SK-N-SH (cell line): ENCODE measurements around the gene SLAMF1. TPM values are rescaled to one million over a fixed set of nuclear protein-coding genes. Genes with fewer than 3 reads are reported as not detected.

Experiments used
- CTCF ChIA-PET: fragments of 300-600, 350-600 bp; formaldehyde crosslinking; extraction: SDS; loops from one replicate; lab custom pipeline; 2021; lab: Yijun Ruan, JAX
- POLR2A ChIA-PET: fragments of 350-600 bp; sonication (Branson Sonifier 250); formaldehyde crosslinking; extraction: SDS; loops from one replicate; lab custom pipeline; 2020; ENCODE audit warnings: antibody characterized with exemption, inconsistent platforms; lab: Yijun Ruan, JAX
- DNase-seq: peaks from one replicate; pipeline ENCODE4 v3.0.0; 2012
- H2AFZ ChIP-seq: fragments of 200-600 bp; sonication (generic); 2 replicates; pipeline ENCODE4 v1.8.1; 2016; ENCODE audit warnings: antibody characterized with exemption, mild to moderate bottlenecking, low read depth
- H3F3A ChIP-seq: fragments of 200-600 bp; sonication (generic); replicated peaks from 2 replicates; pipeline ENCODE3; 2016; ENCODE audit warnings: antibody characterized with exemption, mild to moderate bottlenecking; ENCODE audit not compliant: insufficient read depth
- H3K27ac ChIP-seq, 2 experiments: fragments of 200-500 bp in 1 of 2; fragments of 200-600 bp in 1 of 2; sonication (Bioruptor generic) in 1 of 2; sonication (generic), shearing (Covaris generic) in 1 of 2; 2 replicates each; pipeline versions ENCODE4 v1.5.1 to v1.6.1; 2014 to 2016; ENCODE audit warnings: low read depth in 2 of 2, inconsistent platforms in 1 of 2, low read length in 1 of 2, mild to moderate bottlenecking in 1 of 2, mixed read lengths in 1 of 2
- H3K27me3 ChIP-seq: fragments of 200-600 bp; sonication (generic), shearing (Covaris generic); 2 replicates; pipeline ENCODE4 v1.6.1; 2016; ENCODE audit warnings: mixed run types; ENCODE audit not compliant: insufficient read depth
- H3K36me3 ChIP-seq, 2 experiments: fragments of 200-500 bp in 1 of 2; fragments of 200-600 bp in 1 of 2; sonication (Bioruptor generic) in 1 of 2; sonication (generic) in 1 of 2; replicated peaks in 1 of 2; 2 replicates each; pipeline versions ENCODE3 to v1.5.1; 2014 to 2016; ENCODE audit warnings: low read length in 1 of 2, mild to moderate bottlenecking in 1 of 2; ENCODE audit not compliant: insufficient read depth in 2 of 2, control insufficient read depth in 1 of 2
- H3K4me1 ChIP-seq, 2 experiments: fragments of 200-500 bp in 1 of 2; fragments of 200-600 bp in 1 of 2; sonication (Bioruptor generic) in 1 of 2; sonication (generic), shearing (Covaris generic) in 1 of 2; 2 replicates each; pipeline versions ENCODE4 v1.5.1 to v1.6.1; 2014 to 2016; ENCODE audit warnings: low read depth in 1 of 2, low read length in 1 of 2, mixed run types in 1 of 2; ENCODE audit not compliant: insufficient read depth in 2 of 2, control insufficient read depth in 1 of 2
- H3K4me2 ChIP-seq: fragments of 200-600 bp; sonication (generic), shearing (Covaris generic); 2 replicates; pipeline ENCODE4 v1.6.1; 2017; ENCODE audit warnings: mixed run types
- H3K4me3 ChIP-seq, 2 experiments: fragments of 200-500 bp in 1 of 2; fragments of 200-600 bp in 1 of 2; sonication (Bioruptor generic) in 1 of 2; sonication (generic), shearing (Covaris generic) in 1 of 2; 2 replicates each; pipeline versions ENCODE4 v1.5.1 to v1.8.1; 2014 to 2016; ENCODE audit warnings: low read depth in 2 of 2, inconsistent platforms in 1 of 2, low read length in 1 of 2, mild to moderate bottlenecking in 1 of 2, mixed read lengths in 1 of 2, moderate library complexity in 1 of 2
- H3K79me2 ChIP-seq: fragments of 200-600 bp; sonication (generic); 2 replicates; pipeline ENCODE4 v1.8.1; 2017; ENCODE audit warnings: mild to moderate bottlenecking; ENCODE audit not compliant: insufficient read depth
- H3K9ac ChIP-seq: fragments of 200-600 bp; sonication (generic); 2 replicates; pipeline ENCODE4 v1.6.1; 2017; ENCODE audit warnings: mixed run types
- H3K9me2 ChIP-seq: fragments of 200-600 bp; sonication (generic); 2 replicates; pipeline ENCODE4 v1.6.1; 2017; ENCODE audit warnings: mixed run types
- H3K9me3 ChIP-seq: fragments of 200-600 bp; sonication (generic); 2 replicates; pipeline ENCODE4 v1.6.1; 2017; ENCODE audit warnings: mixed run types, mild to moderate bottlenecking, moderate library complexity
- H4K20me1 ChIP-seq: fragments of 200-600 bp; sonication (generic); 2 replicates; pipeline ENCODE4 v1.6.1; 2017; ENCODE audit warnings: mild to moderate bottlenecking, mixed run types; ENCODE audit not compliant: insufficient read depth
- EP300 ChIP-seq, 2 experiments: IDR thresholded peaks; 2 replicates each; pipeline versions ENCODE4 v1.4.0 to v1.6.1; 2012; ENCODE audit warnings: borderline replicate concordance in 1 of 2, low read depth in 1 of 2, low read length in 1 of 2
- EZH2phosphoT487 ChIP-seq: fragments of 200-600 bp; sonication (generic); IDR thresholded peaks from 2 replicates; pipeline ENCODE4 v1.6.1; 2017; ENCODE audit warnings: low read depth, mixed run types, mild to moderate bottlenecking, antibody characterized with exemption, moderate library complexity, borderline replicate concordance
- FOXJ3 ChIP-seq: sonication (generic); formaldehyde crosslinking; IDR thresholded peaks from 2 replicates; pipeline ENCODE4 v1.5.1; 2020; ENCODE audit warnings: mild to moderate bottlenecking, missing genetic modification reagents
- GATA2 ChIP-seq: sonication (generic); formaldehyde crosslinking; IDR thresholded peaks from 2 replicates; pipeline ENCODE4 v1.5.0; 2020; ENCODE audit warnings: mild to moderate bottlenecking, missing genetic modification reagents
- JUND ChIP-seq: IDR thresholded peaks from 2 replicates; pipeline ENCODE4 v1.4.0; 2012
- MXI1 ChIP-seq: IDR thresholded peaks from 2 replicates; pipeline ENCODE4 v1.6.1; 2012; ENCODE audit warnings: mild to moderate bottlenecking, low read depth, low read length, improper control_type of control experiment
- NFIC ChIP-seq: IDR thresholded peaks from 2 replicates; pipeline ENCODE4 v1.4.0; 2012; ENCODE audit warnings: borderline replicate concordance
- RCOR1 ChIP-seq: fragments of 150-350 bp; IDR thresholded peaks from 2 replicates; pipeline ENCODE4 v1.6.1; 2017; ENCODE audit warnings: antibody characterized with exemption, low read length
- TCF12 ChIP-seq: IDR thresholded peaks from 2 replicates; pipeline ENCODE4 v1.4.0; 2012
- YY1 ChIP-seq: IDR thresholded peaks from 2 replicates; pipeline ENCODE4 v1.4.0; 2012; ENCODE audit warnings: low read depth, mild to moderate bottlenecking
- WGBS: methylation state at CpG from one replicate; pipeline ENCODE4 v1.1.6; 2017; ENCODE audit warnings: low lambda C conversion rate; 5-methylcytosine and 5-hydroxymethylcytosine counted together
- polyA plus RNA-seq, 3 experiments: library from polyadenylated mRNA; depleted of rRNA; stranded (reverse); fragments of >200 nt; gene quantifications; 2 replicates each; pipeline ENCODE4 v1.2.3, GENCODE V29; 2012
- TF ChIP-seq, protein P1 (sequence below): fragments of 150-350 bp; IDR thresholded peaks from 2 replicates; pipeline ENCODE4 v1.6.1; 2017; ENCODE audit warnings: antibody characterized with exemption, low read length, low read depth, borderline replicate concordance
- TF ChIP-seq, protein P2 (sequence below): IDR thresholded peaks from 2 replicates; pipeline ENCODE4 v1.6.1; 2012; ENCODE audit warnings: mild to moderate bottlenecking, low read depth, low read length, moderate library complexity
- TF ChIP-seq, protein P3 (sequence below): IDR thresholded peaks from 2 replicates; pipeline ENCODE4; 2012
- TF ChIP-seq, protein P4 (sequence below): IDR thresholded peaks from 2 replicates; pipeline ENCODE4 v1.4.0; 2012; ENCODE audit warnings: low read depth, borderline replicate concordance
- TF ChIP-seq, protein P5 (sequence below): IDR thresholded peaks from 2 replicates; pipeline ENCODE4 v1.4.0; 2012; ENCODE audit warnings: low read depth

Gene SLAMF1
- polyA plus RNA-seq, 1 of the 3 experiments (the other 2 are of a cell fraction) = not detected

DNA sequence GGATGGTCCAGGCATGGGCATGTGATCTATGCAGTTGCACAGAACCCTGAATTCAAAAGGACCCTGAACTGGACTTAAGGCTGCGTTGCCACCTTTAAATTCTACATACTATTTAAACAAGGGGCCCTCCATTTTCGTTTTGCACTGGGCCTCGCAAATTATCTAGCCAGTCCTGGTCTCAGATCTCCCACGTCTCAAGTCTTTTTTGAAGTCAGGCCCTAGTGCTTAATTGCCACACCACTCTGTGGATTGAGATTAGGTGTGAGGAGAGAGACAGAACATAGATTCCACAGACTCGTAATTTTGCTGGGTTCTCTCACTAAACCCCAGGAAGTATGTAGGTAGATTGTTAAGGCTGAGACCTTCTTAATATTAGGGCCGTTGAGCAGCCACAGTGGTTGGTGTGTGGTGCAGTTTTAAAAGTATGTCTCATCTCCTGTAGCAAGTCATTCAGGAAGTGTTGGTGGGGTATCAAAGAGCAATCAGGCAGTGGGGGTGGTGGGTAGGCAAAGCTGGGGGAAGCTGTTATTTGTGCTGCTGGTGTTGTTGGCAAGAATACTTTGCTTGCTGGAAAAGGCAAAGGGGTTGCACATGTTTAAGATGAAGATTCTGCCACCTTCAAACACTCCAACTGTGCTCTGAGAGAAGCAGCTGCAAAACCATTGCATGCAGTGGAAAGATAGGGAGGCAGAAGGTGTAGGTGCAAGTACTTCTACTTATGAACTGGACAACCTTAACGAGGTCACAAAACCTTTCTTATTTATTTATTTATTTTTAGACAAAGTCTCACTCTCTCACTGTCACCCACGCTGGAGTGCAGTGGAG is 78.8 kb downstream of the SLAMF1 start:
- Histone ChIP-seq H3K27ac (no peak overlapping the region), H3K4me1 (no peaks in the 10 kb centered on the region), H3F3A (no peaks in the 10 kb centered on the region), H4K20me1 (no peaks in the 10 kb centered on the region), H3K9me3 (no peaks in the 10 kb centered on the region), H3K9me2 (no peaks in the 10 kb centered on the region), H2AFZ (no peak overlapping the region), H3K36me3 (no peaks in the 10 kb centered on the region), H3K4me3 (no peak overlapping the region), H3K9ac (no peak overlapping the region), H3K4me2 (no peak overlapping the region), H3K27me3 (no peaks in the 10 kb centered on the region; the same call in 1 of the 2 replicates), H3K79me2 (no peaks in the 10 kb centered on the region)
- TF ChIP-seq, protein P1, sequence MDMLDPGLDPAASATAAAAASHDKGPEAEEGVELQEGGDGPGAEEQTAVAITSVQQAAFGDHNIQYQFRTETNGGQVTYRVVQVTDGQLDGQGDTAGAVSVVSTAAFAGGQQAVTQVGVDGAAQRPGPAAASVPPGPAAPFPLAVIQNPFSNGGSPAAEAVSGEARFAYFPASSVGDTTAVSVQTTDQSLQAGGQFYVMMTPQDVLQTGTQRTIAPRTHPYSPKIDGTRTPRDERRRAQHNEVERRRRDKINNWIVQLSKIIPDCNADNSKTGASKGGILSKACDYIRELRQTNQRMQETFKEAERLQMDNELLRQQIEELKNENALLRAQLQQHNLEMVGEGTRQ = no peak
- TF ChIP-seq NFIC (no peak), YY1 (no peak), EP300 (IDR thresholded peaks at IDR 0.05; ENCODE audit: borderline replicate concordance in 1 of 2, low read depth in 1 of 2, low read length in 1 of 2) (no peak), JUND (no peak), MXI1 (no peak), TCF12 (no peak)
- TF ChIP-seq, protein P2, sequence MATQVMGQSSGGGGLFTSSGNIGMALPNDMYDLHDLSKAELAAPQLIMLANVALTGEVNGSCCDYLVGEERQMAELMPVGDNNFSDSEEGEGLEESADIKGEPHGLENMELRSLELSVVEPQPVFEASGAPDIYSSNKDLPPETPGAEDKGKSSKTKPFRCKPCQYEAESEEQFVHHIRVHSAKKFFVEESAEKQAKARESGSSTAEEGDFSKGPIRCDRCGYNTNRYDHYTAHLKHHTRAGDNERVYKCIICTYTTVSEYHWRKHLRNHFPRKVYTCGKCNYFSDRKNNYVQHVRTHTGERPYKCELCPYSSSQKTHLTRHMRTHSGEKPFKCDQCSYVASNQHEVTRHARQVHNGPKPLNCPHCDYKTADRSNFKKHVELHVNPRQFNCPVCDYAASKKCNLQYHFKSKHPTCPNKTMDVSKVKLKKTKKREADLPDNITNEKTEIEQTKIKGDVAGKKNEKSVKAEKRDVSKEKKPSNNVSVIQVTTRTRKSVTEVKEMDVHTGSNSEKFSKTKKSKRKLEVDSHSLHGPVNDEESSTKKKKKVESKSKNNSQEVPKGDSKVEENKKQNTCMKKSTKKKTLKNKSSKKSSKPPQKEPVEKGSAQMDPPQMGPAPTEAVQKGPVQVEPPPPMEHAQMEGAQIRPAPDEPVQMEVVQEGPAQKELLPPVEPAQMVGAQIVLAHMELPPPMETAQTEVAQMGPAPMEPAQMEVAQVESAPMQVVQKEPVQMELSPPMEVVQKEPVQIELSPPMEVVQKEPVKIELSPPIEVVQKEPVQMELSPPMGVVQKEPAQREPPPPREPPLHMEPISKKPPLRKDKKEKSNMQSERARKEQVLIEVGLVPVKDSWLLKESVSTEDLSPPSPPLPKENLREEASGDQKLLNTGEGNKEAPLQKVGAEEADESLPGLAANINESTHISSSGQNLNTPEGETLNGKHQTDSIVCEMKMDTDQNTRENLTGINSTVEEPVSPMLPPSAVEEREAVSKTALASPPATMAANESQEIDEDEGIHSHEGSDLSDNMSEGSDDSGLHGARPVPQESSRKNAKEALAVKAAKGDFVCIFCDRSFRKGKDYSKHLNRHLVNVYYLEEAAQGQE = no peak
- TF ChIP-seq, protein P3, sequence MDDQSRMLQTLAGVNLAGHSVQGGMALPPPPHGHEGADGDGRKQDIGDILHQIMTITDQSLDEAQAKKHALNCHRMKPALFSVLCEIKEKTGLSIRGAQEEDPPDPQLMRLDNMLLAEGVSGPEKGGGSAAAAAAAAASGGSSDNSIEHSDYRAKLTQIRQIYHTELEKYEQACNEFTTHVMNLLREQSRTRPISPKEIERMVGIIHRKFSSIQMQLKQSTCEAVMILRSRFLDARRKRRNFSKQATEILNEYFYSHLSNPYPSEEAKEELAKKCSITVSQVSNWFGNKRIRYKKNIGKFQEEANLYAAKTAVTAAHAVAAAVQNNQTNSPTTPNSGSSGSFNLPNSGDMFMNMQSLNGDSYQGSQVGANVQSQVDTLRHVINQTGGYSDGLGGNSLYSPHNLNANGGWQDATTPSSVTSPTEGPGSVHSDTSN = no peak
- POLR2A ChIA-PET = no interaction called here
- no peak for DNase-seq
- 9% methylated on average over 8 of the region's 8 CpGs for WGBS
- CTCF ChIA-PET = no interaction called here

DNA sequence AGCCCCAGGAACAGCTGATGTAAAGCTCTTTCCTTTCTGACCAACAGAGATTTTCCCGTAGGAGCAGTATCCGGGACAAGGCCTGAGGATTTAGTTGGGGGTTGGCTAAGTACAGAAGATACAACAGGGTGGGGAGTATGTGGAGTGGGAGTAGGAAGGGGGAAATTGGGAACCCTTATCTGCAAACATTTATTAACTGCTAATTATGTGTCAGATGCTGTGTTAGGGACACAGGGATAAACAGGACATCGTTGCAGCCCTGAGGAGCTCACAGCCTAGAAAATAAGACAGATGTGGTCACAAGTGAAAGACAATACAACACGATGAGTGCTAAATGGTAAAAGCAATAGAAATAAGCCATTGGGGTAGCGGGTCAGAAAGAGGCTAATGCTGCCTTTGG is 79.5 kb downstream of the SLAMF1 start:
- H3K27me3 ChIP-seq = no peaks in the 10 kb centered on the region; the same call in 1 of the 2 replicates
- no peak overlapping the region for H3K27ac ChIP-seq
- H3K9me3 ChIP-seq = no peaks in the 10 kb centered on the region
- WGBS = 19% methylated on average over 5 of the region's 5 CpGs
- POLR2A ChIA-PET = no interaction called here
- no peaks in the 10 kb centered on the region for H3K36me3 ChIP-seq
- H2AFZ ChIP-seq = no peak overlapping the region
- no peaks in the 10 kb centered on the region for H3K4me1 ChIP-seq
- no peak overlapping the region for H3K4me2 ChIP-seq
- TF ChIP-seq, protein P4, sequence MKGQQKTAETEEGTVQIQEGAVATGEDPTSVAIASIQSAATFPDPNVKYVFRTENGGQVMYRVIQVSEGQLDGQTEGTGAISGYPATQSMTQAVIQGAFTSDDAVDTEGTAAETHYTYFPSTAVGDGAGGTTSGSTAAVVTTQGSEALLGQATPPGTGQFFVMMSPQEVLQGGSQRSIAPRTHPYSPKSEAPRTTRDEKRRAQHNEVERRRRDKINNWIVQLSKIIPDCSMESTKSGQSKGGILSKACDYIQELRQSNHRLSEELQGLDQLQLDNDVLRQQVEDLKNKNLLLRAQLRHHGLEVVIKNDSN = no peak
- TF ChIP-seq FOXJ3 (CRISPR knock-in tag) (no peak), GATA2 (CRISPR knock-in tag) (no peak), MXI1 (no peak), RCOR1 (no peak), EZH2phosphoT487 (no peak), YY1 (no peak)
- TF ChIP-seq, protein P5, sequence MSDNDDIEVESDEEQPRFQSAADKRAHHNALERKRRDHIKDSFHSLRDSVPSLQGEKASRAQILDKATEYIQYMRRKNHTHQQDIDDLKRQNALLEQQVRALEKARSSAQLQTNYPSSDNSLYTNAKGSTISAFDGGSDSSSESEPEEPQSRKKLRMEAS = no peak
- TF ChIP-seq, all 33 proteins: peak for 0
- no peaks in the 10 kb centered on the region for H3K79me2 ChIP-seq
- no peaks in the 10 kb centered on the region for H3K9me2 ChIP-seq
- DNase-seq = no peak
- no peak overlapping the region for H3K9ac ChIP-seq
- CTCF ChIA-PET = no interaction called here
- H4K20me1 ChIP-seq = no peaks in the 10 kb centered on the region
- H3K4me3 ChIP-seq = no peak overlapping the region
- H3F3A ChIP-seq = no peaks in the 10 kb centered on the region
